PC-3 (cell line): ENCODE measurements around the gene MICOS13. TPM values are rescaled to one million over a fixed set of nuclear protein-coding genes. Genes with fewer than 3 reads are reported as not detected.

Experiments used
- ATAC-seq: fragments of 200-7000 bp; cut with Tn5 transposase; 2 replicates; pipeline ENCODE4 v1.9.1; 2020; ENCODE audit warnings: mild to moderate bottlenecking, moderate library complexity
- BruUV-seq: library from RNA; stranded (reverse); fragments of 400-500 nt; replicated peaks from 2 replicates; lab custom pipeline; 2021; lab: Mats Ljungman, UMichigan
- CTCF ChIA-PET: fragments of 300-600 bp; sonication (Branson Sonifier 250); formaldehyde crosslinking; loops from one replicate; lab custom pipeline; 2022; ENCODE audit warnings: antibody characterized with exemption; lab: Charles Lee
- POLR2A ChIA-PET: fragments of 300-600 bp; sonication (Branson Sonifier 250); formaldehyde crosslinking; loops from one replicate; lab custom pipeline; 2022; ENCODE audit warnings: antibody characterized with exemption; ENCODE audit not compliant: unreplicated experiment; lab: Charles Lee
- DNase-seq: peaks from one replicate; pipeline ENCODE4 v3.0.0-alpha.2; 2015
- H2AFZ ChIP-seq: fragments of 300-600 bp; sonication (generic); 2 replicates; pipeline ENCODE4 v1.6.0; 2016; ENCODE audit warnings: antibody characterized with exemption, low read length
- H3F3A ChIP-seq: fragments of 300-600 bp; sonication (generic); one replicate; pipeline ENCODE4 v1.6.0; 2017; ENCODE audit warnings: antibody characterized with exemption, low read length, control low read depth, mild to moderate bottlenecking; ENCODE audit not compliant: unreplicated experiment
- H3K27ac ChIP-seq: fragments of 300-600 bp; sonication (generic); 2 replicates; pipeline ENCODE4 v1.5.1; 2016; ENCODE audit warnings: mild to moderate bottlenecking, low read length
- H3K27me3 ChIP-seq: fragments of 300-600 bp; sonication (generic); 2 replicates; pipeline ENCODE4 v1.6.1; 2016; ENCODE audit warnings: low read length, mixed read lengths
- H3K36me3 ChIP-seq: fragments of 300-600 bp; sonication (generic); 2 replicates; pipeline ENCODE4 v1.6.1; 2016; ENCODE audit warnings: low read depth, mixed run types, low read length, mixed read lengths
- H3K4me1 ChIP-seq: fragments of 300-600 bp; sonication (generic); 2 replicates; pipeline ENCODE4 v1.5.1; 2016; ENCODE audit warnings: low read length; ENCODE audit not compliant: insufficient read depth
- H3K4me2 ChIP-seq: fragments of 300-600 bp; sonication (generic); 2 replicates; pipeline ENCODE4 v1.6.0; 2016; ENCODE audit warnings: low read length
- H3K4me3 ChIP-seq: fragments of 300-600 bp; sonication (generic); 2 replicates; pipeline ENCODE4 v1.5.1; 2016; ENCODE audit warnings: mild to moderate bottlenecking, low read length, mixed read lengths
- H3K79me2 ChIP-seq: fragments of 300-600 bp; sonication (generic); 2 replicates; pipeline ENCODE4 v1.6.1; 2017; ENCODE audit warnings: low read length, mixed read lengths
- H3K9ac ChIP-seq: fragments of 300-600 bp; sonication (generic); 2 replicates; pipeline ENCODE4 v1.6.0; 2016; ENCODE audit warnings: mild to moderate bottlenecking, low read length
- H3K9me2 ChIP-seq: fragments of 300-600 bp; sonication (generic); replicated peaks from 2 replicates; pipeline ENCODE4 v1.6.1; 2016; ENCODE audit warnings: mixed run types, low read length, mixed read lengths
- H3K9me3 ChIP-seq: fragments of 300-600 bp; sonication (generic); 2 replicates; pipeline ENCODE4 v1.6.1; 2016; ENCODE audit warnings: low read length, mixed read lengths
- H4K20me1 ChIP-seq: fragments of 300-600 bp; sonication (generic); 2 replicates; pipeline ENCODE4 v1.6.1; 2016; ENCODE audit warnings: low read length, mixed read lengths
- CTCF ChIP-seq: fragments of 300-600 bp; sonication (generic); conservative IDR thresholded peaks from 2 replicates; pipeline ENCODE4 v1.5.1; 2017; ENCODE audit warnings: antibody characterized with exemption, low read depth, mild to moderate bottlenecking, low read length
- EZH2 ChIP-seq: fragments of 300-600 bp; sonication (generic); IDR thresholded peaks from one replicate; pipeline ENCODE4 v1.6.1; 2017; ENCODE audit warnings: antibody characterized with exemption, mild to moderate bottlenecking, low read length; ENCODE audit not compliant: unreplicated experiment
- EZH2phosphoT487 ChIP-seq: fragments of 300-600 bp; sonication (generic); IDR thresholded peaks from 2 replicates; pipeline ENCODE4 v1.6.1; 2018; ENCODE audit warnings: mild to moderate bottlenecking, antibody characterized with exemption, low read length, borderline replicate concordance
- intact Hi-C: fragments of 100-400 bp; cut with micrococcal nuclease; formaldehyde crosslinking; loops from 2 replicates; pipeline ENCODE4 v1.9.0; 2023
- total RNA-seq: library from RNA; depleted of rRNA; stranded (reverse); fragments of >200 nt; gene quantifications from 2 replicates; pipeline ENCODE4 v1.2.3, GENCODE V29; 2014

The MICOS13 gene
- total RNA-seq, 1 experiment from 2014 or later, result 456 TPM

DNA sequence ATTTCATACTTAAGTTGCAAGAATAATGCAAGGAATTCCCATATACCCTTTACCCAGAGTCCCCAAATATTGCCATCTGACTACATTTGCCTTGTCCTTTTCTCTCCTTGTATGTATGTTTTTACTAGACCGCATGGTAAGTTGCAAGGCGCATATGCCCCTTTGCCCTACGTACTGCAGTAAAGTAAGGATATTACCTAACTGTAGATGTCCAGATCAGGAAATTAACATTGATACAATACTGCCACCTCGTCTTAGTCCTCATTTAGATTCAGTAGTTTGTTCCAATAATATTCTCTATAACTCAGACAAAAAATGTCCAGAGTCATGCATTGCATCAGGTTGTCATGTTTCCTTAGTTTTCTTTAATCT, 48.1 kb downstream of the MICOS13 start:
- CTCF ChIA-PET, result no interaction called here
- H3K36me3 ChIP-seq, result peaks cover 57% of the 10 kb centered on the region

DNA sequence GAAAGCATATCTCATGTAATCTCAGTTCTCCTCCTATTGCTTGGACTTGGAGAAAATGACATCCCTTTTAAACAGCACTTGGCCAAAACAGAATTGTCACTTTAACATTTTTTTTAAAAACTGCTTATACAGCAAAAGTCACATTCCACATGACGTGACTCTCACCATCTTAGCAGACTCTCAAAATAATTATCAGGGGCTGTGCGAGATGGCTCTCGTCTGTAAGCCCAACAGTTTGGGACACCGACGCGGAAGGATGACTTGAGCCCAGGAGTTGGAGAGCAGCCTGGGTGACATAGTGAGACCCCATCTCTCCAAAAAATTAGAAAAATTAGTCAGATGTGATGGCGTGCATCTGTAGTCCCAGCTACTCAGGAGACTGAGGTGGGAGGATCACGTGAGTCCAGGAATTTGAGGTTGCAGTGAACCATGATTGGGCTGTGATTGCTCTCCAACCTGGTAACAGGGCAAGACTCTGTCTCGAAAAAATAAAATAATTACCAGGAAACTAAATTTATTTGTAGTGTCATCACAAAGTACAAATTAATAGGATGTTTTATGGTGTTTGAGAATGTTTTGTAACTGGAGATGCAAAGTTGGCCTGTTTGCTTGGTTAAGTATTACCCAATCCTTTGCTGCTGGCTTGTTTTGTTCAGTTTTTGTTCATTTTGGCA, 48.6 kb downstream of the MICOS13 start:
- no peaks in the 10 kb centered on the region for H3F3A ChIP-seq
- no peaks in the 10 kb centered on the region for H3K27me3 ChIP-seq
- H2AFZ ChIP-seq, result no peak overlapping the region
- no peaks in the 10 kb centered on the region for H3K9me2 ChIP-seq
- peaks cover 62% of the 10 kb centered on the region for H3K36me3 ChIP-seq
- 0 out of 2 replicates have a peak, but pooled peaks have one; percentile 18 for ATAC-seq
- ChIA-PET POLR2A (interaction anchor here (0.6 kb wide), 1 partner anchor 13 kb away, joined by 3 read pairs; no protein-coding TSS in a partner anchor), CTCF (no interaction called here)
- H3K9ac ChIP-seq, result no peak overlapping the region
- H3K4me3 ChIP-seq, result no peak overlapping the region
- no peaks in the 10 kb centered on the region; the same call in 1 of the 2 replicates for H3K4me1 ChIP-seq
- peaks cover 100% of the 10 kb centered on the region for H3K79me2 ChIP-seq
- no peak for DNase-seq
- no peak overlapping the region for H3K27ac ChIP-seq
- peaks cover 68% of the 10 kb centered on the region for H4K20me1 ChIP-seq
- intact Hi-C loops, result no loop called here
- H3K9me3 ChIP-seq, result no peaks in the 10 kb centered on the region
- no peak overlapping the region for H3K4me2 ChIP-seq
- TF ChIP-seq CTCF (no peak), EZH2phosphoT487 (no peak)
- no TSS peak for BruUV-seq

More for the DNA sequence above, 48.1 kb downstream of the MICOS13 start:
- Histone ChIP-seq H3K9me3 (no peaks in the 10 kb centered on the region), H4K20me1 (peaks cover 65% of the 10 kb centered on the region), H3K9ac (no peak overlapping the region), H3K79me2 (peaks cover 100% of the 10 kb centered on the region), H3K27ac (no peak overlapping the region), H3K4me3 (no peak overlapping the region), H3F3A (no peaks in the 10 kb centered on the region), H2AFZ (no peak overlapping the region), H3K4me1 (no peaks in the 10 kb centered on the region; the same call in 1 of the 2 replicates), H3K27me3 (no peaks in the 10 kb centered on the region), H3K4me2 (no peak overlapping the region), H3K9me2 (no peaks in the 10 kb centered on the region)
- BruUV-seq, result no TSS peak
- intact Hi-C loops, result no loop called here
- POLR2A ChIA-PET, result no interaction called here
- ATAC-seq, result no peak
- DNase-seq, result no peak
- no peak for TF ChIP-seq EZH2
- no peak for TF ChIP-seq CTCF
- no peak for TF ChIP-seq EZH2phosphoT487

GRCh38 chr19:5628919-5629481, 51.3 kb downstream of the MICOS13 start:
- H3K4me3 ChIP-seq, result no peak overlapping the region
- H3K4me1 ChIP-seq, result peaks cover 18% of the 10 kb centered on the region
- ChIA-PET POLR2A (no interaction called here), CTCF (no interaction called here)
- peaks cover 100% of the 10 kb centered on the region for H3K79me2 ChIP-seq
- H4K20me1 ChIP-seq, result peaks cover 79% of the 10 kb centered on the region
- intact Hi-C loops, result no loop called here
- H3K4me2 ChIP-seq, result no peak overlapping the region
- H3K9me2 ChIP-seq, result no peaks in the 10 kb centered on the region
- no peaks in the 10 kb centered on the region for H3K27me3 ChIP-seq
- no peaks in the 10 kb centered on the region for H3K9me3 ChIP-seq
- no peak overlapping the region for H2AFZ ChIP-seq
- no TSS peak for BruUV-seq
- H3K36me3 ChIP-seq, result peaks cover 73% of the 10 kb centered on the region
- TF ChIP-seq EZH2phosphoT487 (no peak), EZH2 (no peak), CTCF (no peak)
- no peaks in the 10 kb centered on the region for H3F3A ChIP-seq
- no peak overlapping the region for H3K9ac ChIP-seq
- ATAC-seq (no peak), DNase-seq (no peak)
- no peak overlapping the region for H3K27ac ChIP-seq
